ENCODE data around the gene MKI67. TPM values are rescaled to one million over a fixed set of nuclear protein-coding genes. Genes with fewer than 3 reads are reported as not detected.
"Not testable (repeated sequence)": the region's sequence is repeated elsewhere in the genome, so short reads cannot be mapped to it uniquely, and the experiment has no call there.

MKI67 gene
- total and polyA plus RNA-seq, 2 of the 13 experiments (the other 11 are each of a cell fraction or from before 2014, with no cell fraction given): 6.7 to 22.9 TPM

- H3K79me2 ChIP-seq (ENCODE audit: insufficient read depth, low read length); H3K36me3 ChIP-seq (replicated peaks in 1 of 2; ENCODE audit: control insufficient read depth in 1 of 2, insufficient read depth in 2 of 2, low read length in 2 of 2); intact Hi-C loops (cut with micrococcal nuclease; ENCODE audit: unreplicated experiment); H3K4me3 ChIP-seq (replicated peaks in 1 of 3; ENCODE audit: insufficient read depth in 1 of 3, low read depth in 2 of 3, low read length in 3 of 3); BruUV-seq (replicated peaks); DNase-seq (ENCODE audit: low spot score); FAIRE-seq; H3K27me3 ChIP-seq (ENCODE audit: control insufficient read depth in 1 of 2, insufficient read depth in 2 of 2, low read length in 2 of 2); H3K9ac ChIP-seq (ENCODE audit: insufficient read depth, low read depth, low read length); CTCF ChIA-PET (ENCODE audit: low intra/inter-chr PET ratio, low total read pairs); H2AFZ ChIP-seq (ENCODE audit: low read length); H4K20me1 ChIP-seq (ENCODE audit: insufficient read depth, low read length); H3K9me3 ChIP-seq (ENCODE audit: low read length); H3K27ac ChIP-seq (ENCODE audit: extremely low read length, insufficient read depth, low read length); H3K4me2 ChIP-seq (ENCODE audit: low read depth, low read length); in situ Hi-C loops (cut with HindIII; ENCODE audit: extremely low pct_ligation_motif_present, low pct_unique_long_range_greater_than_20kb); ATAC-seq; POLR2A ChIA-PET: not testable (repeated sequence)
- TF ChIP-seq ZNF441 (CRISPR knock-in tag; IDR thresholded peaks at IDR 0.05; ENCODE audit: borderline replicate concordance) (peak; percentile 98), CEBPG (CRISPR knock-in tag; IDR thresholded peaks at IDR 0.05) (peak; percentile 49), ZNF362 (CRISPR knock-in tag; IDR thresholded peaks at IDR 0.05; ENCODE audit: borderline replicate concordance) (peak; percentile 15; the same call in 1 of the 2 replicates), CEBPB (IDR thresholded peaks at IDR 0.05; ENCODE audit: borderline replicate concordance, low read depth, low read length) (peak; percentile 34; the same call in 1 of the 2 replicates), ZNF770 (CRISPR knock-in tag; IDR thresholded peaks at IDR 0.05) (peak; percentile 58; the same call in 1 of the 2 replicates), TEAD3 (CRISPR knock-in tag; optimal IDR thresholded peaks at IDR 0.05; ENCODE audit: borderline replicate concordance) (peak; percentile 81)
- WGBS (ENCODE audit: low lambda C conversion rate): 29% methylated on average over 11 of the region's 11 CpGs
- peaks cover 13% of the 10 kb centered on the region; the same call in 1 of the 2 replicates for H3K4me1 ChIP-seq (ENCODE audit: insufficient read depth, low read length)
These were observed 12.2 kb upstream of the MKI67 start for GRCh38 chr10:128138429-128138828.
